ENCODE data around the gene OGFR.

- TF ChIP-seq POLR2A (IDR thresholded peaks at IDR 0.05; ENCODE audit: low read length), result no peak
- no peak for TF ChIP-seq GATA1 (IDR thresholded peaks at IDR 0.05; ENCODE audit: low read depth, low read length)
Measured at GRCh38 chr20:62769346-62770071, 35.1 kb upstream of the OGFR start.

All from erythroblast (primary cell).